ENCODE data around the gene HOXC10. TPM values are rescaled to one million over a fixed set of nuclear protein-coding genes. Genes with fewer than 3 reads are reported as not detected.

The HOXC10 gene
- total RNA-seq, 1 experiment from 2014 or later: 3.8 TPM

GRCh38 chr12:53999559-54000115 is 14.7 kb downstream of the HOXC10 start:
- peak overlapping the region; percentile 52 for H2AFZ ChIP-seq (ENCODE audit: low read depth, low read length, poor library complexity, severe bottlenecking)
- H3K4me1 ChIP-seq (ENCODE audit: control insufficient read depth in 1 of 2, insufficient read depth in 2 of 2, low read length in 2 of 2): peaks cover 17 to 36% of the 10 kb centered on the region in 2 experiments
- RAD21 ChIA-PET (ENCODE audit: low non-redundant PET in 1 of 2, low total read pairs in 2 of 2, uncharacterized antibody in 2 of 2, unreplicated experiment in 2 of 2): interaction anchor here (0.7 kb wide), 2 partner anchors 18 to 202 kb away, joined by 3 to 4 read pairs; no protein-coding TSS in a partner anchor
- peak overlapping the region; percentile 88 for H3K4me2 ChIP-seq (ENCODE audit: low read length)
- DNase-seq (ENCODE audit: low read depth, low spot score) (peak; percentile 75), ATAC-seq (peak; percentile 27)
- peak overlapping the region; percentile 67 for H3K27ac ChIP-seq (ENCODE audit: low read depth, low read length)
- no peaks in the 10 kb centered on the region for H3K9me2 ChIP-seq (ENCODE audit: insufficient read depth)
- peaks cover 0 to 6% of the 10 kb centered on the region in 2 experiments; a peak in 1 of 4 replicates for H3K36me3 ChIP-seq (ENCODE audit: control insufficient read depth in 1 of 2, insufficient read depth in 2 of 2, low read length in 2 of 2)
- TF ChIP-seq TCF7L2 (IDR thresholded peaks at IDR 0.05; ENCODE audit: borderline replicate concordance, extremely low read depth, insufficient read depth, insufficient read length) (no peak), ZNF274 (IDR thresholded peaks at IDR 0.05; ENCODE audit: low read depth, low read length) (no peak), POLR2AphosphoS5 (IDR thresholded peaks at IDR 0.05; ENCODE audit: low read depth, low read length) (peak; percentile 68; the same call in 1 of the 2 replicates)
- intact Hi-C loops (cut with micrococcal nuclease): no loop called here
- no peaks in the 10 kb centered on the region for H4K20me1 ChIP-seq (ENCODE audit: insufficient read depth)
- CTCF ChIA-PET: interaction anchor here (0.6 to 4.7 kb wide), 13 partner anchors 15 to 380 kb away, joined by 3 to 22 read pairs (median 5); partner anchors contain the start of genes HOXC10 and HOXC5
- peak overlapping the region; percentile 94 for H3K9ac ChIP-seq (ENCODE audit: low read length)
- peaks cover 50% of the 10 kb centered on the region for H3K79me2 ChIP-seq (ENCODE audit: insufficient read depth, low read length)
- BruUV-seq (replicated peaks): TSS peak; percentile 64
- peak overlapping the region; percentile 82 to 84 for H3K4me3 ChIP-seq (replicated peaks in 1 of 2; ENCODE audit: low read depth in 1 of 2, low read length in 2 of 2)
- H3K27me3 ChIP-seq (ENCODE audit: insufficient read depth, low read length): no peaks in the 10 kb centered on the region
- POLR2A ChIA-PET: interaction anchor here (0.6 to 1.8 kb wide), 6 partner anchors 10 to 325 kb away, joined by 3 to 23 read pairs (median 4); partner anchors contain the start of genes COPZ1 and HOXC10
- H3K9me3 ChIP-seq (ENCODE audit: control insufficient read depth in 1 of 2, insufficient read depth in 1 of 2, low read depth in 1 of 2, low read length in 2 of 2): no peaks in the 10 kb centered on the region

- peaks cover 0 to 6% of the 10 kb centered on the region in 2 experiments; a peak in 1 of 4 replicates for H3K36me3 ChIP-seq (ENCODE audit: control insufficient read depth in 1 of 2, insufficient read depth in 2 of 2, low read length in 2 of 2)
- TF ChIP-seq POLR2AphosphoS5 (IDR thresholded peaks at IDR 0.05; ENCODE audit: low read depth, low read length) (peak; percentile 65), ZFX (IDR thresholded peaks at IDR 0.05) (peak; percentile 66; the same call in 1 of the 2 replicates), RAD21 (IDR thresholded peaks at IDR 0.05; ENCODE audit: low read depth) (no peak)
- H3K27me3 ChIP-seq (ENCODE audit: insufficient read depth, low read length): no peaks in the 10 kb centered on the region
- peak within 1 kb of the TSS; percentile 67 for H3K27ac ChIP-seq (ENCODE audit: low read depth, low read length)
- RAD21 ChIA-PET (ENCODE audit: low non-redundant PET in 1 of 2, low total read pairs in 2 of 2, uncharacterized antibody in 2 of 2, unreplicated experiment in 2 of 2): interaction anchor here (0.7 kb wide), 2 partner anchors 17 to 201 kb away, joined by 3 to 4 read pairs; no protein-coding TSS in a partner anchor
- POLR2A ChIA-PET: interaction anchor here (0.6 to 1.8 kb wide), 6 partner anchors 10 to 325 kb away, joined by 3 to 23 read pairs (median 4); partner anchors contain the start of genes COPZ1 and HOXC10
- H3K9ac ChIP-seq (ENCODE audit: low read length): peak within 1 kb of the TSS; percentile 94
- peak within 1 kb of the TSS; percentile 82 to 84 for H3K4me3 ChIP-seq (replicated peaks in 1 of 2; ENCODE audit: low read depth in 1 of 2, low read length in 2 of 2)
- CTCF ChIA-PET: interaction anchor here (0.6 to 4.7 kb wide), 11 partner anchors 16 to 379 kb away, joined by 3 to 22 read pairs (median 5); partner anchors contain the start of genes HOXC10 and HOXC5
- no peaks in the 10 kb centered on the region for H3K9me2 ChIP-seq (ENCODE audit: insufficient read depth)
- peak; percentile 32 for ATAC-seq
- H4K20me1 ChIP-seq (ENCODE audit: insufficient read depth): no peaks in the 10 kb centered on the region
- peak within 1 kb of the TSS; percentile 88 for H3K4me2 ChIP-seq (ENCODE audit: low read length)
- peaks cover 17 to 36% of the 10 kb centered on the region in 2 experiments for H3K4me1 ChIP-seq (ENCODE audit: control insufficient read depth in 1 of 2, insufficient read depth in 2 of 2, low read length in 2 of 2)
- DNase-seq (ENCODE audit: low read depth, low spot score): no peak
- peaks cover 47% of the 10 kb centered on the region for H3K79me2 ChIP-seq (ENCODE audit: insufficient read depth, low read length)
- H3K9me3 ChIP-seq (ENCODE audit: control insufficient read depth in 1 of 2, insufficient read depth in 1 of 2, low read depth in 1 of 2, low read length in 2 of 2): no peaks in the 10 kb centered on the region
- H2AFZ ChIP-seq (ENCODE audit: low read depth, low read length, poor library complexity, severe bottlenecking): peak within 1 kb of the TSS; percentile 52
- BruUV-seq (replicated peaks): no TSS peak
- intact Hi-C loops (cut with micrococcal nuclease): no loop called here
These were observed 15.5 kb downstream of the HOXC10 start, which contains the start of gene HOXC9 for GRCh38 chr12:54000116-54001114. TSS of gene HOXC9 (plus strand) at chr12:54000161. CDS start at chr12:54000189, 28 bp downstream.
